ENCODE results near the gene PSMG1. TPM values are rescaled to one million over a fixed set of nuclear protein-coding genes. Genes with fewer than 3 reads are reported as not detected.
"Not testable (repeated sequence)": the region's sequence is repeated elsewhere in the genome, so short reads cannot be mapped to it uniquely, and the experiment has no call there.

Gene PSMG1
- total RNA-seq, 2 experiments from 2014 or later, result 7.8 to 7.9 TPM

DNA sequence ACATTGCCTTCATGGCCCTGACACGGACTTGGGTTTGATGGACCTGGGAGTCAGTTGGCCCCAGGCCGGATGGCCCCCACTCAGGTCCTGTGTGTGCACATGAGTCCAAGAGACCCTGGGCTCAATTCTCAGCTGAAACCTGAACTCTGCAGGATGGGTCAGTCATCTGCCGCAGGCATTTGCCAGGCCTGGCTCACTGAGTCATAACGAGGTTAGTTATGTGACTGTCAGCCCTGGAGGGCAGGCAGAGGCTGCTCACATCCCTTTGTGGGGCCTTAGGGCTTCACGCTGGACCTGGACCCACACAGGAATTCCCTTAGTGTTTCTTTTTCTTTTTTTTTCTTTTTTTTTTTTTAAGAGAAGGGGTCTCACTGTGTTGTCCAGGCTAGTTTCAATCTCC is 46.5 kb downstream of the PSMG1 start:
- CTCF ChIA-PET, result no interaction called here
- peaks cover 4% of the 10 kb centered on the region for H3K27me3 Mint-ChIP-seq
- DNase-seq, result no peak
- ATAC-seq (ENCODE audit: poor library complexity), result no peak
- TF ChIP-seq, protein P1, sequence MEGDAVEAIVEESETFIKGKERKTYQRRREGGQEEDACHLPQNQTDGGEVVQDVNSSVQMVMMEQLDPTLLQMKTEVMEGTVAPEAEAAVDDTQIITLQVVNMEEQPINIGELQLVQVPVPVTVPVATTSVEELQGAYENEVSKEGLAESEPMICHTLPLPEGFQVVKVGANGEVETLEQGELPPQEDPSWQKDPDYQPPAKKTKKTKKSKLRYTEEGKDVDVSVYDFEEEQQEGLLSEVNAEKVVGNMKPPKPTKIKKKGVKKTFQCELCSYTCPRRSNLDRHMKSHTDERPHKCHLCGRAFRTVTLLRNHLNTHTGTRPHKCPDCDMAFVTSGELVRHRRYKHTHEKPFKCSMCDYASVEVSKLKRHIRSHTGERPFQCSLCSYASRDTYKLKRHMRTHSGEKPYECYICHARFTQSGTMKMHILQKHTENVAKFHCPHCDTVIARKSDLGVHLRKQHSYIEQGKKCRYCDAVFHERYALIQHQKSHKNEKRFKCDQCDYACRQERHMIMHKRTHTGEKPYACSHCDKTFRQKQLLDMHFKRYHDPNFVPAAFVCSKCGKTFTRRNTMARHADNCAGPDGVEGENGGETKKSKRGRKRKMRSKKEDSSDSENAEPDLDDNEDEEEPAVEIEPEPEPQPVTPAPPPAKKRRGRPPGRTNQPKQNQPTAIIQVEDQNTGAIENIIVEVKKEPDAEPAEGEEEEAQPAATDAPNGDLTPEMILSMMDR (IDR thresholded peaks at IDR 0.05), result no peak
- no peaks in the 10 kb centered on the region for H3K9me3 Mint-ChIP-seq
- H3K4me1 ChIP-seq (ENCODE audit: insufficient read depth, low read length), result no peaks in the 10 kb centered on the region
- H3K36me3 Mint-ChIP-seq (ENCODE audit: low read depth), result no peaks in the 10 kb centered on the region
- no peak overlapping the region for H3K27ac ChIP-seq (ENCODE audit: low read depth in 1 of 2, low read length in 2 of 2)
- peaks cover 0 to 2% of the 10 kb centered on the region in 2 experiments for H3K27me3 ChIP-seq (ENCODE audit: control insufficient read depth in 1 of 2, insufficient read depth in 2 of 2, low read length in 2 of 2)
- H3K9me3 ChIP-seq (ENCODE audit: control insufficient read depth in 1 of 2, insufficient read depth in 1 of 2, low read length in 2 of 2), result no peaks in the 10 kb centered on the region
- H3K27ac Mint-ChIP-seq, result no peak overlapping the region
- no peak overlapping the region for H3K4me3 ChIP-seq (ENCODE audit: low read length)
- H3K4me3 Mint-ChIP-seq, result no peak overlapping the region
- intact Hi-C loops (cut with DNase I, micrococcal nuclease), result loop anchor here (5.0 kb wide), 2 partner anchors 629 to 919 kb away; no protein-coding TSS in a partner anchor
- H3K4me1 Mint-ChIP-seq (ENCODE audit: low read depth), result no peaks in the 10 kb centered on the region
- POLR2A ChIA-PET, result no interaction called here
- no peaks in the 10 kb centered on the region for H3K36me3 ChIP-seq (ENCODE audit: insufficient read depth, low read length)

DNA sequence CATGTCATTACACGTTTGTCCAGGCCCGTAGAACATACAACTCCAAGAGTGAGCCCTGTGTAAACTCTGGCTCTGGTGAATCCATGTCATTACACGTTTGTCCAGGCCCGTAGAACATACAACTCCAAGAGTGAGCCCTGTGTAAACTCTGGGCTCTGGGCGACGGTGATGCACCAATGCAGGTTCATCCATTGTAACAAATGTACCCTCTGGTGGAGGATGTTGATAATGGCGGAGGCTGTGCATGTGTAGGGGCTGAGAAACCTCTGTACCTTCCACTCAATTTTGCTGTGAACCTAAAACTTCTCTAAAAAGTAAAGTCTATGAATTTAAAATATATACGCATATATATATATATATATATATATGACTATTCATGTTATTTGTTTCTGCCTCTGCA is 47.1 kb downstream of the PSMG1 start:
- POLR2A ChIA-PET; ATAC-seq (ENCODE audit: poor library complexity); H3K36me3 Mint-ChIP-seq (ENCODE audit: low read depth); H3K4me3 ChIP-seq (ENCODE audit: low read length); H3K9me3 ChIP-seq (ENCODE audit: control insufficient read depth in 1 of 2, insufficient read depth in 1 of 2, low read length in 2 of 2); H3K27ac Mint-ChIP-seq; CTCF ChIA-PET; H3K27me3 Mint-ChIP-seq; H3K27me3 ChIP-seq (ENCODE audit: control insufficient read depth in 1 of 2, insufficient read depth in 2 of 2, low read length in 2 of 2); H3K36me3 ChIP-seq (ENCODE audit: insufficient read depth, low read length); H3K9me3 Mint-ChIP-seq; H3K27ac ChIP-seq (ENCODE audit: low read depth in 1 of 2, low read length in 2 of 2); H3K4me1 Mint-ChIP-seq (ENCODE audit: low read depth); H3K4me3 Mint-ChIP-seq; H3K4me1 ChIP-seq (ENCODE audit: insufficient read depth, low read length): not testable (repeated sequence)
- intact Hi-C loops (cut with DNase I, micrococcal nuclease), result loop anchor here (5.0 kb wide), 2 partner anchors 629 to 919 kb away; no protein-coding TSS in a partner anchor
- DNase-seq, result peak in 1 of 14 experiments; percentile 14

DNA sequence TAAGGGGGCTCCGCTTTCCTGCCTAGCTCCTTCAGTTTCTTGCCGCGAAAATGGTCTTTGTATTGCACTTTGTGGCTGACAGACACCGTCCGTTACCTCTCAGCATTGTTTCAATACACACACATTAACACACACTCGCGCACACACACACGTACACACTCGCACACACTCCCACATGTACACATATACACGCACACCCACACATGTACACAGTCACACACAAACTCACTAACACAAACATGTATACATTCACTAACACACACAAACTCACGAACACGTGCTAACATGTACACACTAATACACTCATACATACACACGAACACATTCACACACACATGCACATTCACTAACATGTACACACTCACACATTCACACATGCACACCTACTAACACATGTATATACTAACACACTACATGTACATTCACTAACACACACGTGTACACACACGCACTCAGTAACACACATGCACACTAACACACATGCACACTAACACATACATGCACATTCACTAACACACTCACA is 48.9 kb downstream of the PSMG1 start:
- CTCF ChIA-PET, result no interaction called here
- TF ChIP-seq, protein P1 (IDR thresholded peaks at IDR 0.05), result no peak
- intact Hi-C loops (cut with DNase I, micrococcal nuclease), result no loop called here

DNA sequence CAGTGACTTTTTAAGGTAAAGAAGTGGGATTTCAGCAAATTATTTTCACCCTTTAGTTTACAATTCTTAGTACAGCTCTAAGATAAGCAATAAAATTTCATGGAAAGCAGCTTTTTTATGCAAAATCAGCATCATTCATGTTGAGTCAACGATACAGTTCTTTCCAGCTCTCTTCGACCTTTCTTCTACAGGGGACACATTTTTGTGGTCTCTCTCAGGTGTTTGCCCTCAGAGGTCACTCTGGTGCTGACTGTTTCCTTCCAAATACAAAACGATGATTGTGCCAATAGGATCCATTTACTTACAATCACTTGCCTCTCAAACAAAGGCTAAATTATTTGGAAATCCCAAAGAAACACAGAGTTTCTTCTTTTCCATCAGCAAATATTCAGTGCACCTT is 51.0 kb downstream of the PSMG1 start:
- H3K4me1 Mint-ChIP-seq (ENCODE audit: low read depth), result no peaks in the 10 kb centered on the region
- no peaks in the 10 kb centered on the region for H3K36me3 Mint-ChIP-seq (ENCODE audit: low read depth)
- H3K9me3 Mint-ChIP-seq, result no peaks in the 10 kb centered on the region
- no peak for DNase-seq
- ChIA-PET POLR2A (no interaction called here), CTCF (no interaction called here)
- peaks cover 0 to 4% of the 10 kb centered on the region in 2 experiments for H3K27me3 ChIP-seq (ENCODE audit: control insufficient read depth in 1 of 2, insufficient read depth in 2 of 2, low read length in 2 of 2)
- ATAC-seq (ENCODE audit: poor library complexity), result no peak
- no peaks in the 10 kb centered on the region for H3K4me1 ChIP-seq (ENCODE audit: insufficient read depth, low read length)
- TF ChIP-seq, protein P1 (IDR thresholded peaks at IDR 0.05), result no peak
- H3K27me3 Mint-ChIP-seq, result no peaks in the 10 kb centered on the region
- H3K9me3 ChIP-seq (ENCODE audit: control insufficient read depth in 1 of 2, insufficient read depth in 1 of 2, low read length in 2 of 2), result no peaks in the 10 kb centered on the region
- intact Hi-C loops (cut with DNase I, micrococcal nuclease), result no loop called here
- no peak overlapping the region for H3K4me3 ChIP-seq (ENCODE audit: low read length)
- no peaks in the 10 kb centered on the region for H3K36me3 ChIP-seq (ENCODE audit: insufficient read depth, low read length)
- no peak overlapping the region for H3K4me3 Mint-ChIP-seq
- H3K27ac ChIP-seq (ENCODE audit: low read depth in 1 of 2, low read length in 2 of 2), result no peak overlapping the region
- no peak overlapping the region for H3K27ac Mint-ChIP-seq

More for the DNA sequence above, 48.9 kb downstream of the PSMG1 start:
- Mint-ChIP-seq H3K9me3 (no peaks in the 10 kb centered on the region), H3K36me3 (ENCODE audit: low read depth) (no peaks in the 10 kb centered on the region), H3K4me1 (ENCODE audit: low read depth) (no peaks in the 10 kb centered on the region), H3K4me3 (no peak overlapping the region), H3K27ac (no peak overlapping the region), H3K27me3 (peaks cover 4% of the 10 kb centered on the region)
- no peak for ATAC-seq (ENCODE audit: poor library complexity)
- Histone ChIP-seq H3K9me3 (ENCODE audit: control insufficient read depth in 1 of 2, insufficient read depth in 1 of 2, low read length in 2 of 2) (no peaks in the 10 kb centered on the region), H3K4me1 (ENCODE audit: insufficient read depth, low read length) (no peaks in the 10 kb centered on the region), H3K27ac (ENCODE audit: low read depth in 1 of 2, low read length in 2 of 2) (no peak overlapping the region), H3K27me3 (ENCODE audit: control insufficient read depth in 1 of 2, insufficient read depth in 2 of 2, low read length in 2 of 2) (peaks cover 0 to 4% of the 10 kb centered on the region in 2 experiments), H3K36me3 (ENCODE audit: insufficient read depth, low read length) (no peaks in the 10 kb centered on the region), H3K4me3 (ENCODE audit: low read length) (no peak overlapping the region)
- POLR2A ChIA-PET, result no interaction called here
- DNase-seq, result no peak

All from CD4-positive, alpha-beta T cell (primary cell).